Measurements from ENCODE around the gene MS4A6A.

The MS4A6A gene

DNA sequence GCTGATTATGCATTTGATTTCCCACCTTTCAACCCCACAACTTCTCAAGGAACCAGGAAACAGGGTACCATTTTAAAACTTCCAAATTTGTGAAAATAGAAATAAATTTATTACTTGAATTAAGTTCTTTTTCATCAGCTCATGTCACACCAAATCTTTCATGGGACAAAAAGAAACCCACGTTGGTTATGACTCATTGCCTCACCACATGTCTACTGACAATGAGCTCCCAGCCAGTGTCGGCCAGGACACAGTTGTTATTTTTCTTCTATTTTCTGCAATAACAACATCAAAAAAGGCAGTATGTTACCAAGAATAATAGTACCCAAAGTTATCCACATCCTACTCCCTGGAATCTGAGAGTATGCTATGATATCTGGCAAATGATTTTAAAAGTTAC, 17.3 kb downstream of the MS4A6A start:
- TF ChIP-seq YY1 (IDR thresholded peaks at IDR 0.05; ENCODE audit: insufficient read depth, insufficient read length) (no peak), ZNF274 (IDR thresholded peaks at IDR 0.05; ENCODE audit: low read depth, low read length) (no peak), SUZ12 (IDR thresholded peaks at IDR 0.05; ENCODE audit: extremely low read depth, insufficient read depth, insufficient read length) (no peak)
- no peak for DNase-seq (ENCODE audit: low read depth, low spot score)

DNA sequence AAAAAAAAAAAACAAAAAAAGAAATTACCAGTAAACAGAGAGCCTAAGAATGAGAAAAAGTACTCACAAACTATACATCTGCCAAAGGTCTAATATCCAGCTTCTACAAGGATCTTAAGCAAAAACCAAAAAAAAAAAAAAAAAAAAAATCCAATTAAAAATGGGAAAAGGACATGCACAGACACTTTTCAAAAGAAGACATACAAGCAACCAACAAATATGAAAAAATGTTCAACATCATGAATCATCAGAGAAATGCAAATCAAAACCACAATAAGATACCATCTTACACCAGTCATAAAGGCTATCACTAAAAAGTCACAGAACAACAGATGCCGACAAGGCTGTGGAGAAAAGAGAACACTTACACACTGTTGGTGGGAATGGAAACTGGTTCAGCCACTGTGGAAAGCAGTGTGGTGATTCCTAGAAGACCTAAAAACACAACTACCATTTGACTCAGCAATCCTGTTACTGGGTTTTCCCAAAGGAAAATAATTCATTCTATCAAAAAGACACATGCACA, 18.3 kb downstream of the MS4A6A start:
- TF ChIP-seq ZNF274 (IDR thresholded peaks at IDR 0.05; ENCODE audit: low read depth, low read length) = no peak
- TF ChIP-seq YY1 (IDR thresholded peaks at IDR 0.05; ENCODE audit: insufficient read depth, insufficient read length) = no peak
- no peak for TF ChIP-seq SUZ12 (IDR thresholded peaks at IDR 0.05; ENCODE audit: extremely low read depth, insufficient read depth, insufficient read length)
- no peak for DNase-seq (ENCODE audit: low read depth, low spot score)

More for the DNA sequence above, 17.3 kb downstream of the MS4A6A start:
- Histone ChIP-seq H3K36me3 (ENCODE audit: insufficient read depth, insufficient read length, low read length) (no peaks in the 10 kb centered on the region), H3K27me3 (ENCODE audit: insufficient read depth, insufficient read length) (no peaks in the 10 kb centered on the region), H3K4me3 (ENCODE audit: insufficient read length, low read depth) (no peak overlapping the region), H3K4me1 (ENCODE audit: insufficient read depth, insufficient read length) (no peaks in the 10 kb centered on the region), H3K9ac (ENCODE audit: insufficient read length, low read depth) (no peak overlapping the region), H3K9me3 (ENCODE audit: insufficient read depth, low read length) (peaks cover 21% of the 10 kb centered on the region; the same call in 1 of the 2 replicates)

GRCh38 chr11:60161766-60162165, 21.1 kb downstream of the MS4A6A start:
- no peak for DNase-seq (ENCODE audit: low read depth, low spot score)
- Histone ChIP-seq H3K36me3 (ENCODE audit: insufficient read depth, insufficient read length, low read length) (no peaks in the 10 kb centered on the region), H3K27me3 (ENCODE audit: insufficient read depth, insufficient read length) (no peaks in the 10 kb centered on the region), H3K9ac (ENCODE audit: insufficient read length, low read depth) (no peak overlapping the region), H3K9me3 (ENCODE audit: insufficient read depth, low read length) (no peaks in the 10 kb centered on the region), H3K4me1 (ENCODE audit: insufficient read depth, insufficient read length) (no peaks in the 10 kb centered on the region), H3K4me3 (ENCODE audit: insufficient read length, low read depth) (no peak overlapping the region)
- TF ChIP-seq SUZ12 (IDR thresholded peaks at IDR 0.05; ENCODE audit: extremely low read depth, insufficient read depth, insufficient read length) (no peak), ZNF274 (IDR thresholded peaks at IDR 0.05; ENCODE audit: low read depth, low read length) (no peak)

More for the DNA sequence above, 18.3 kb downstream of the MS4A6A start:
- no peaks in the 10 kb centered on the region for H3K4me1 ChIP-seq (ENCODE audit: insufficient read depth, insufficient read length)
- no peaks in the 10 kb centered on the region for H3K36me3 ChIP-seq (ENCODE audit: insufficient read depth, insufficient read length, low read length)
- no peak overlapping the region for H3K9ac ChIP-seq (ENCODE audit: insufficient read length, low read depth)
- no peak overlapping the region for H3K4me3 ChIP-seq (ENCODE audit: insufficient read length, low read depth)
- H3K27me3 ChIP-seq (ENCODE audit: insufficient read depth, insufficient read length) = no peaks in the 10 kb centered on the region
- peaks cover 18% of the 10 kb centered on the region; the same call in 1 of the 2 replicates for H3K9me3 ChIP-seq (ENCODE audit: insufficient read depth, low read length)

DNA sequence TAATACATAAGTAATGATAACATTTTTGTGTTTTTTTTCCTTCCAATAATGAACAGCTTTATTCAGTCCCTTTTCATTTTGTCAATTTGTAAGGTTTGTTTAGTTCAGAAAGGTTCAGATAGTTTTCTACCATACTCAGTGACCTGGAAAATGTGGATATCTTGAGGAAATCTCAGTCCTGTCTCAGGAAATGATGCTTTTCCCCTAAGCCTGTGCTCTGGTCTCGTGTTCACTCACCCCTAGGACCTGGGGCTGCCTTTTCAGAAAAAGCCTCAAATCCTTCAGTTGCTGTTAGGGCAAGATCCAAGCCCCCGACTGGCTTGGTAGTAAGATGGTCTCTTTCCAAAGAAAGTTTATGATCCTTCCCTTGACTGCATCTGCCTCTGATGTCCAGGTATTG, 21.8 kb downstream of the MS4A6A start:
- H3K27me3 ChIP-seq (ENCODE audit: insufficient read depth, insufficient read length) = no peaks in the 10 kb centered on the region
- H3K4me3 ChIP-seq (ENCODE audit: insufficient read length, low read depth) = no peak overlapping the region
- TF ChIP-seq SUZ12 (IDR thresholded peaks at IDR 0.05; ENCODE audit: extremely low read depth, insufficient read depth, insufficient read length) = no peak
- no peak for TF ChIP-seq ZNF274 (IDR thresholded peaks at IDR 0.05; ENCODE audit: low read depth, low read length)
- TF ChIP-seq YY1 (IDR thresholded peaks at IDR 0.05; ENCODE audit: insufficient read depth, insufficient read length) = no peak
- H3K9ac ChIP-seq (ENCODE audit: insufficient read length, low read depth) = no peak overlapping the region
- H3K9me3 ChIP-seq (ENCODE audit: insufficient read depth, low read length) = no peaks in the 10 kb centered on the region
- no peaks in the 10 kb centered on the region for H3K36me3 ChIP-seq (ENCODE audit: insufficient read depth, insufficient read length, low read length)
- H3K4me1 ChIP-seq (ENCODE audit: insufficient read depth, insufficient read length) = no peaks in the 10 kb centered on the region
- DNase-seq (ENCODE audit: low read depth, low spot score) = no peak

DNA sequence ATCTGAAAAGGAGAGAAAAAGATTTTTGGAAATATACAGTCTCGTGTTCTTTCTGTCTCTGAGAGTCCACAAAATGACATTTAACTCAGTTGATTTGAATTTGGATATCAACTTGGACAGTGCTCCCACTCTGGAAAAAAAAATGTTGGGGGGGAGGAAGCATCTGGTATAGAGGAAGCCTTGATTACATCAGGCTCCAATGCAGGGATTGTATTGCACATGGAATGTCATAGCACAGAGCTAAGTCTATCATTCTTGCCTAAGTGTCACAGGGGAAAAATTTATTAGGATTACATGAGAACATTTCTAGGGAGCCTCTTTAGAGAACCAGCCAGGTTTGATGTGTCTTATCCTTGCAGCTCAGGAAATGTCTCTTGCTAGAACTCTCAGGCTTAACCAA, 23.0 kb downstream of the MS4A6A start:
- Histone ChIP-seq H3K9me3 (ENCODE audit: insufficient read depth, low read length) (no peaks in the 10 kb centered on the region), H3K36me3 (ENCODE audit: insufficient read depth, insufficient read length, low read length) (no peaks in the 10 kb centered on the region), H3K4me3 (ENCODE audit: insufficient read length, low read depth) (no peak overlapping the region), H3K4me1 (ENCODE audit: insufficient read depth, insufficient read length) (no peaks in the 10 kb centered on the region), H3K27me3 (ENCODE audit: insufficient read depth, insufficient read length) (no peaks in the 10 kb centered on the region), H3K9ac (ENCODE audit: insufficient read length, low read depth) (no peak overlapping the region)
- no peak for TF ChIP-seq ZNF274 (IDR thresholded peaks at IDR 0.05; ENCODE audit: low read depth, low read length)
- TF ChIP-seq SUZ12 (IDR thresholded peaks at IDR 0.05; ENCODE audit: extremely low read depth, insufficient read depth, insufficient read length) = no peak
- TF ChIP-seq YY1 (IDR thresholded peaks at IDR 0.05; ENCODE audit: insufficient read depth, insufficient read length) = no peak
- no peak for DNase-seq (ENCODE audit: low read depth, low spot score)

GRCh38 chr11:60159284-60159683, 23.6 kb downstream of the MS4A6A start:
- Histone ChIP-seq H3K9me3 (ENCODE audit: insufficient read depth, low read length) (no peaks in the 10 kb centered on the region), H3K9ac (ENCODE audit: insufficient read length, low read depth) (no peak overlapping the region), H3K27me3 (ENCODE audit: insufficient read depth, insufficient read length) (no peaks in the 10 kb centered on the region), H3K36me3 (ENCODE audit: insufficient read depth, insufficient read length, low read length) (no peaks in the 10 kb centered on the region), H3K4me3 (ENCODE audit: insufficient read length, low read depth) (no peak overlapping the region), H3K4me1 (ENCODE audit: insufficient read depth, insufficient read length) (no peaks in the 10 kb centered on the region)
- TF ChIP-seq YY1 (IDR thresholded peaks at IDR 0.05; ENCODE audit: insufficient read depth, insufficient read length) (no peak), ZNF274 (IDR thresholded peaks at IDR 0.05; ENCODE audit: low read depth, low read length) (no peak), SUZ12 (IDR thresholded peaks at IDR 0.05; ENCODE audit: extremely low read depth, insufficient read depth, insufficient read length) (no peak)
- DNase-seq (ENCODE audit: low read depth, low spot score) = no peak

DNA sequence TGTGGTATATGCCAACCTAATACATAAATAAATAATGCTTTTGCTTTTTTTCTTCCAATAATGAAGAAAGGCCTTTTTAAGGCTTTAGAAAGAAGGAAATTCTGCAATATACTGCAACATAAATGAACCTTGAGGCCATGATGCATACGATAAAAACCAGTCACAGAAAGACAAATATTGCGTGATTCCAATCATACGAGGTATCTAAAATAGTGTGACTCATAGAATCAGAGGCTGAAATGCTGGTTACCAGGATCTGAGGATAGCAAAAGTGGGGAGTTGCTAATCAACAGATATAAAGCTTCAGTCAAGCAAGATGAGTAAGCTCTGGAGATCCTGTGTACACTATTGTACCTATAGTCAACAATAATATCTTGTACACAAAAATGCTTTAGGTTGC, 24.2 kb downstream of the MS4A6A start:
- Histone ChIP-seq H3K4me1 (ENCODE audit: insufficient read depth, insufficient read length) (no peaks in the 10 kb centered on the region), H3K9ac (ENCODE audit: insufficient read length, low read depth) (no peak overlapping the region), H3K4me3 (ENCODE audit: insufficient read length, low read depth) (no peak overlapping the region), H3K27me3 (ENCODE audit: insufficient read depth, insufficient read length) (no peaks in the 10 kb centered on the region), H3K36me3 (ENCODE audit: insufficient read depth, insufficient read length, low read length) (no peaks in the 10 kb centered on the region), H3K9me3 (ENCODE audit: insufficient read depth, low read length) (no peaks in the 10 kb centered on the region)
- no peak for DNase-seq (ENCODE audit: low read depth, low spot score)
- TF ChIP-seq SUZ12 (IDR thresholded peaks at IDR 0.05; ENCODE audit: extremely low read depth, insufficient read depth, insufficient read length) (no peak), ZNF274 (IDR thresholded peaks at IDR 0.05; ENCODE audit: low read depth, low read length) (no peak)
